Stimulated activated naive CD8-positive, alpha-beta T cell treated with anti-CD3 and anti-CD28 coated beads, Interleukin-15, amount 100 ng/mL, for 72 hours (primary cell): ENCODE measurements around the gene HOXA13.

Experiments
- ATAC-seq: fragments of 150-1000 bp; cut with Tn5 transposase; 2 replicates; pipeline ENCODE4 v1.10.0; 2021; ENCODE audit warnings: mild to moderate bottlenecking, moderate library complexity
- DNase-seq, 2 donors: peaks; one replicate each; pipeline ENCODE4 v3.0.0; 2021 to 2022
- H3K27ac Mint-ChIP-seq, 2 donors: one replicate each; pipeline ENCODE4 v1.8.0; 2022; ENCODE audit warnings: mild to moderate bottlenecking in 2 of 2, mixed read lengths in 2 of 2, moderate library complexity in 2 of 2
- H3K27me3 Mint-ChIP-seq: one replicate; pipeline ENCODE4 v1.8.0; 2022; ENCODE audit warnings: mixed read lengths
- H3K4me1 Mint-ChIP-seq: one replicate; pipeline ENCODE4 v1.8.0; 2022; ENCODE audit warnings: mild to moderate bottlenecking, mixed read lengths
- H3K4me3 Mint-ChIP-seq, 2 donors: one replicate each; pipeline ENCODE4 v1.8.0; 2022; ENCODE audit warnings: mild to moderate bottlenecking in 2 of 2, mixed read lengths in 2 of 2, moderate library complexity in 1 of 2
- H3K9me3 Mint-ChIP-seq, 2 donors: one replicate each; pipeline ENCODE4 v1.8.0; 2022; ENCODE audit warnings: mixed read lengths in 2 of 2

The HOXA13 gene

GRCh38 chr7:27241189-27242056, 41.5 kb upstream of the HOXA13 start:
- ATAC-seq (no peak), DNase-seq (no peak)
- Mint-ChIP-seq H3K27me3 (peaks cover 100% of the 10 kb centered on the region), H3K27ac (peak overlapping the region in 1 of 2 donors; percentile 59), H3K9me3 (no peaks in the 10 kb centered on the region), H3K4me3 (no peak overlapping the region), H3K4me1 (peaks cover 63% of the 10 kb centered on the region)

GRCh38 chr7:27240015-27240731, 40.3 kb upstream of the HOXA13 start:
- ATAC-seq (no peak), DNase-seq (no peak)
- Mint-ChIP-seq H3K27me3 (peaks cover 100% of the 10 kb centered on the region), H3K4me1 (peaks cover 62% of the 10 kb centered on the region), H3K4me3 (peak overlapping the region; percentile 29 to 42), H3K27ac (no peak overlapping the region), H3K9me3 (no peaks in the 10 kb centered on the region)

GRCh38 chr7:27239387-27240014, 39.6 kb upstream of the HOXA13 start:
- ATAC-seq (no peak), DNase-seq (no peak)
- Mint-ChIP-seq H3K27me3 (peaks cover 100% of the 10 kb centered on the region), H3K4me3 (peak overlapping the region; percentile 42 to 51), H3K27ac (no peak overlapping the region), H3K4me1 (peaks cover 55% of the 10 kb centered on the region), H3K9me3 (no peaks in the 10 kb centered on the region)

GRCh38 chr7:27238979-27239386, 39.1 kb upstream of the HOXA13 start:
- peak overlapping the region in 1 of 2 donors; percentile 51 for H3K4me3 Mint-ChIP-seq
- H3K4me1 Mint-ChIP-seq: peaks cover 54% of the 10 kb centered on the region
- peaks cover 100% of the 10 kb centered on the region for H3K27me3 Mint-ChIP-seq
- H3K9me3 Mint-ChIP-seq: no peaks in the 10 kb centered on the region
- ATAC-seq (no peak), DNase-seq (no peak)
- H3K27ac Mint-ChIP-seq: no peak overlapping the region

GRCh38 chr7:27237735-27238334, 37.9 kb upstream of the HOXA13 start:
- Mint-ChIP-seq H3K4me3 (no peak overlapping the region), H3K27me3 (peaks cover 100% of the 10 kb centered on the region), H3K4me1 (peaks cover 45% of the 10 kb centered on the region), H3K9me3 (no peaks in the 10 kb centered on the region), H3K27ac (no peak overlapping the region)
- DNase-seq (no peak), ATAC-seq (peak; percentile 74)

- ATAC-seq (peak; percentile 24), DNase-seq (no peak)
- no peak overlapping the region for H3K27ac Mint-ChIP-seq
- H3K4me1 Mint-ChIP-seq: peaks cover 32% of the 10 kb centered on the region
- no peaks in the 10 kb centered on the region for H3K9me3 Mint-ChIP-seq
- peaks cover 83% of the 10 kb centered on the region for H3K27me3 Mint-ChIP-seq
- H3K4me3 Mint-ChIP-seq: peak overlapping the region; percentile 59 to 82
These were observed 35.8 kb upstream of the HOXA13 start for GRCh38 chr7:27235387-27236311.

- no peaks in the 10 kb centered on the region for H3K9me3 Mint-ChIP-seq
- H3K4me3 Mint-ChIP-seq: no peak overlapping the region
- DNase-seq: no peak
- H3K4me1 Mint-ChIP-seq: peaks cover 4% of the 10 kb centered on the region
- no peak for ATAC-seq
- peaks cover 77% of the 10 kb centered on the region for H3K27me3 Mint-ChIP-seq
- no peak overlapping the region for H3K27ac Mint-ChIP-seq
These were observed 29.6 kb upstream of the HOXA13 start for GRCh38 chr7:27229448-27229847.

- peaks cover 16% of the 10 kb centered on the region for H3K4me1 Mint-ChIP-seq
These were observed 25.4 kb upstream of the HOXA13 start for GRCh38 chr7:27224983-27225934.

GRCh38 chr7:27223941-27224575, 24.2 kb upstream of the HOXA13 start:
- DNase-seq (no peak), ATAC-seq (no peak)
- Mint-ChIP-seq H3K4me1 (peaks cover 24% of the 10 kb centered on the region), H3K4me3 (no peak overlapping the region), H3K9me3 (no peaks in the 10 kb centered on the region), H3K27me3 (peaks cover 95% of the 10 kb centered on the region), H3K27ac (no peak overlapping the region)

More at GRCh38 chr7:27224983-27225934, 25.4 kb upstream of the HOXA13 start:
- Mint-ChIP-seq H3K27ac (no peak overlapping the region), H3K9me3 (no peaks in the 10 kb centered on the region), H3K4me3 (no peak overlapping the region), H3K27me3 (peaks cover 93% of the 10 kb centered on the region)
- no peak for ATAC-seq
- no peak for DNase-seq

- no peak overlapping the region for H3K27ac Mint-ChIP-seq
These were observed 21.4 kb upstream of the HOXA13 start for GRCh38 chr7:27221201-27221797.

GRCh38 chr7:27220440-27220955, 20.6 kb upstream of the HOXA13 start:
- H3K4me1 Mint-ChIP-seq: peaks cover 24% of the 10 kb centered on the region
- H3K27me3 Mint-ChIP-seq: peaks cover 99% of the 10 kb centered on the region
- H3K9me3 Mint-ChIP-seq: no peaks in the 10 kb centered on the region
- peak overlapping the region in 1 of 2 donors; percentile 15 for H3K4me3 Mint-ChIP-seq
- no peak overlapping the region for H3K27ac Mint-ChIP-seq
- DNase-seq: no peak
- peak; percentile 39 for ATAC-seq

More at GRCh38 chr7:27221201-27221797, 21.4 kb upstream of the HOXA13 start:
- no peaks in the 10 kb centered on the region for H3K9me3 Mint-ChIP-seq
- peaks cover 98% of the 10 kb centered on the region for H3K27me3 Mint-ChIP-seq
- no peak for DNase-seq
- ATAC-seq: peak; percentile 81
- no peak overlapping the region for H3K4me3 Mint-ChIP-seq
- H3K4me1 Mint-ChIP-seq: peaks cover 24% of the 10 kb centered on the region

- H3K4me3 Mint-ChIP-seq: peak overlapping the region in 1 of 2 donors; percentile 46
- no peak overlapping the region for H3K27ac Mint-ChIP-seq
These were observed 19.9 kb upstream of the HOXA13 start for GRCh38 chr7:27219821-27220220.

GRCh38 chr7:27217951-27218350, 18.1 kb upstream of the HOXA13 start:
- H3K27ac Mint-ChIP-seq: no peak overlapping the region
- no peak overlapping the region for H3K4me3 Mint-ChIP-seq
- ATAC-seq: no peak

More at GRCh38 chr7:27219821-27220220, 19.9 kb upstream of the HOXA13 start:
- ATAC-seq: no peak
- Mint-ChIP-seq H3K9me3 (no peaks in the 10 kb centered on the region), H3K4me1 (peaks cover 19% of the 10 kb centered on the region), H3K27me3 (peaks cover 99% of the 10 kb centered on the region)
- DNase-seq: no peak

More at GRCh38 chr7:27217951-27218350, 18.1 kb upstream of the HOXA13 start:
- Mint-ChIP-seq H3K9me3 (no peaks in the 10 kb centered on the region), H3K27me3 (peaks cover 99% of the 10 kb centered on the region), H3K4me1 (peaks cover 31% of the 10 kb centered on the region)
- no peak for DNase-seq
